GM19397 (cell line): ENCODE data around the gene CTCF.

Experiments used
- ATAC-seq: cut with Tn5 transposase; IDR thresholded peaks from one replicate; pipeline ENCODE4 v1.9.1; 2021; ENCODE audit warnings: mild to moderate bottlenecking, moderate library complexity; ENCODE audit not compliant: unreplicated experiment

CTCF gene

GRCh38 chr16:67547423-67548264, 14.7 kb upstream of the CTCF start:
- ATAC-seq = peak; percentile 42

GRCh38 chr16:67548265-67549126, 13.8 kb upstream of the CTCF start:
- ATAC-seq = peak; percentile 37

GRCh38 chr16:67549240-67549639, 13.1 kb upstream of the CTCF start:
- no peak for ATAC-seq

GRCh38 chr16:67549936-67550335, 12.4 kb upstream of the CTCF start:
- no peak for ATAC-seq

- no peak for ATAC-seq
These were observed 11.2 kb upstream of the CTCF start for GRCh38 chr16:67551091-67551490.

GRCh38 chr16:67551972-67552371, 10.4 kb upstream of the CTCF start:
- ATAC-seq = no peak

GRCh38 chr16:67552476-67552875, 9.8 kb upstream of the CTCF start:
- ATAC-seq = no peak

GRCh38 chr16:67555795-67556212, 6.5 kb upstream of the CTCF start:
- no peak for ATAC-seq

- ATAC-seq = no peak
These were observed 3.5 kb upstream of the CTCF start for GRCh38 chr16:67558859-67559258.

- no peak for ATAC-seq
These were observed 1.4 kb upstream of the CTCF start for GRCh38 chr16:67560827-67561342.

- no peak for ATAC-seq
These were observed 864 bp upstream of the CTCF start for GRCh38 chr16:67561501-67561823.

GRCh38 chr16:67561824-67562525, 351 bp upstream of the CTCF start:
- peak; percentile 81 for ATAC-seq

- peak; percentile 5 for ATAC-seq
These were observed 787 bp downstream of the CTCF start for GRCh38 chr16:67562918-67563707.

GRCh38 chr16:67563708-67564468, 1.6 kb downstream of the CTCF start:
- no peak for ATAC-seq

GRCh38 chr16:67565470-67566100, 3.3 kb downstream of the CTCF start:
- no peak for ATAC-seq

- no peak for ATAC-seq
These were observed 9.1 kb downstream of the CTCF start for GRCh38 chr16:67571464-67571863.

- no peak for ATAC-seq
These were observed 9.7 kb downstream of the CTCF start for GRCh38 chr16:67571981-67572431.

GRCh38 chr16:67579686-67580085, 17.4 kb downstream of the CTCF start:
- ATAC-seq = no peak

GRCh38 chr16:67580202-67580601, 17.9 kb downstream of the CTCF start:
- ATAC-seq = no peak
